GM12875 (cell line): ENCODE results near the gene ANKIB1.
"Not testable (repeated sequence)": the region's sequence is repeated elsewhere in the genome, so short reads cannot be mapped to it uniquely, and the experiment has no call there.

Source experiments
- H3K4me3 ChIP-seq: one replicate; pipeline ENCODE4 v1.5.1; 2011; ENCODE audit warnings: low read depth, low read length, control low read depth
- TF ChIP-seq, protein P1 (sequence below): IDR thresholded peaks from 2 replicates; pipeline ENCODE4 v1.5.1; 2011; ENCODE audit warnings: low read depth, mild to moderate bottlenecking, control low read depth, inconsistent platforms, low read length, moderate library complexity, borderline replicate concordance; ENCODE audit not compliant: insufficient read depth

The ANKIB1 gene

DNA sequence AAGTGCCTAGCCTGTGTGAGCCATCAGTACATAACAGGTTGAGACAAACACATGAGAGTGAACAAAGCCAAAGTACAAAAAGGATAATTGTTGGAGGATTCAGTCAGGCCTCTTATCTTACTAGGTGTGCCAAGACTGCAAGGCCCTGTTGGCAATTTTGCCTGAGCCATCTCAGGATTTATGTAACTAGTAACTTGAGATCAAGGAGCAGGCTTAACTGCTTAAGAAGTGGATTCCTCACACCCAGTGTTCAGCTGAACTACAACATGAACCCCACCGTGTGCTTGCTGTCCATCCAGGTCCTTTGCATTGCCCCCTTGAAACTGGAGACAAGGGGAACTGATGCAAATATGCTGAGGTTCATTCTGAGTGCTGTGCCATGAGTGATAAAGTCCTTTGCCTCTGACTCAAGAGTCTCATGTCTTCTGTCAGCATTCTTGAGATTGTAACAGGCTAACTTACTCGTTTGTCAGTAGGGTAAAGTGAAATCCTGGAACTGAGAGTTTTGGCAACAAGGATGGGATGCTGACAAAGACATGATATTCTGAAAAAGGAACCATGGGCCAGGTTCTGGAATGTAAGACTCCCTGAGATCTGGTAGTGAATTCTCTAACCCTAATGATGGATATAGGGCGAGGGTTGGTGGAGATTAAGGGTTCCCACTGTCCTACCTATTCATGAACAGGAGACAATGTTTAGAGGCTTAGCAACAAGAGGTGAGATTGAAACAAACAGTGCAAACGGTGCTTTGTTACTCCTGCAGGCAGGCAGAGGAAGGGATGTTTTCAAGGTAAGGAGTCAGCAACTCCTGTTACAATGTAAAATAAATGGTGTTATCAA lies 157.4 kb downstream of the ANKIB1 start:
- no peak overlapping the region for H3K4me3 ChIP-seq
- TF ChIP-seq, protein P1, sequence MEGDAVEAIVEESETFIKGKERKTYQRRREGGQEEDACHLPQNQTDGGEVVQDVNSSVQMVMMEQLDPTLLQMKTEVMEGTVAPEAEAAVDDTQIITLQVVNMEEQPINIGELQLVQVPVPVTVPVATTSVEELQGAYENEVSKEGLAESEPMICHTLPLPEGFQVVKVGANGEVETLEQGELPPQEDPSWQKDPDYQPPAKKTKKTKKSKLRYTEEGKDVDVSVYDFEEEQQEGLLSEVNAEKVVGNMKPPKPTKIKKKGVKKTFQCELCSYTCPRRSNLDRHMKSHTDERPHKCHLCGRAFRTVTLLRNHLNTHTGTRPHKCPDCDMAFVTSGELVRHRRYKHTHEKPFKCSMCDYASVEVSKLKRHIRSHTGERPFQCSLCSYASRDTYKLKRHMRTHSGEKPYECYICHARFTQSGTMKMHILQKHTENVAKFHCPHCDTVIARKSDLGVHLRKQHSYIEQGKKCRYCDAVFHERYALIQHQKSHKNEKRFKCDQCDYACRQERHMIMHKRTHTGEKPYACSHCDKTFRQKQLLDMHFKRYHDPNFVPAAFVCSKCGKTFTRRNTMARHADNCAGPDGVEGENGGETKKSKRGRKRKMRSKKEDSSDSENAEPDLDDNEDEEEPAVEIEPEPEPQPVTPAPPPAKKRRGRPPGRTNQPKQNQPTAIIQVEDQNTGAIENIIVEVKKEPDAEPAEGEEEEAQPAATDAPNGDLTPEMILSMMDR = no peak

DNA sequence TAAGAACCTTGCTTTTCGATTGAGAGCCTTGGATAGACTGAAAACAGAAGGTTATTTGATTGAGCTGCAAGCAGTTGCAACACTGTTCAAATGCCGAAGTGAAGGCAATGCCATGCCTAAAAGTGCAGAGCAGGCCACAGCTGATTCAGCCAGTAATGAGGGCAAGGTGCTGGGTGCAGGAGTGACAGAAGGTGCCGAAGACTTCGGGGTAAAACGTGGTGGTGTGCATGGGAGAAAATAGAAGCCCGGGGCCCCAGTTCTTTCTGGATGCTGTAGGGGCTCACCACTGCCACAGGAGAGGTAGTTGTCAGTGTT lies 157.9 kb downstream of the ANKIB1 start:
- TF ChIP-seq, protein P1 = no peak
- H3K4me3 ChIP-seq = no peak overlapping the region

DNA sequence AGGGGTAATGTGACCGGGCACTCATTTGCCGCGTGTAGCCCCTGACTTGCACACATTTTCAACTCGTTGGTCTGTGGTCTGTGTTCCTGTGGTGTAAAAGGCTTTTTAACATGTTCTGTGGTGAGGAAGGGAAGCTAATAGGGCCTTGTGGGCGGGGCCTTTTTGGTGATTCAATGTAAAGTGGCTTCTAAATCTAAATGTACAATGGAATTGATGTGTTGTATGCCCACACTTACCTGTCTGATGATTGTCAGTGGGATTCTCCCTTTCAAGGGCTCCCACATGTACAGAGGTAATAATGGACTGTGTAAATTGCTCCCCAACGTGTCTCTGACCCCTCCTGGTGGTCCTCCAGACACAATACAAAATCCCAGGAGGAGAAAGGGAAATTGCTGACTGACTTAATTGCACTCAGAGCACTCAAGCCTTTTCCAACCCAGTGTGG lies 158.4 kb downstream of the ANKIB1 start:
- TF ChIP-seq, protein P1 = no peak
- H3K4me3 ChIP-seq = no peak overlapping the region

DNA sequence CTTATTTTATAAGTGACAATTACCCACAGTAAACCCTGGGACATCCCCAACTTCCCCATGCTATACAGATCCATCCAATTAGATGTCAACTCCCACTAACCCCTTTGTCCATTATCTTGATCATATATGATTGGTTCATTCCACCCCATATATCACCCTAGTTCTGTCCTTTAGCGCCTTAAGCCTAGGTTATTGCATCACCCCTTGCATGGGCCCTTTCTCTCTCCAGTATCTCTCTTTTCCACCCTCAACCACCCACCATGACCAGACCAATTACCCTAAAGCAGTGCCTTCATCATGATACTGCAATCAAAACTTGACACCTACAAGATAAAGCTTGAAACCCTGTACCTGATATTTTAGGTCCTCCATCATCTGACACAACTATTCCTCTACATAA lies 163.6 kb downstream of the ANKIB1 start:
- H3K4me3 ChIP-seq = no peak overlapping the region
- TF ChIP-seq, protein P1 = no peak

DNA sequence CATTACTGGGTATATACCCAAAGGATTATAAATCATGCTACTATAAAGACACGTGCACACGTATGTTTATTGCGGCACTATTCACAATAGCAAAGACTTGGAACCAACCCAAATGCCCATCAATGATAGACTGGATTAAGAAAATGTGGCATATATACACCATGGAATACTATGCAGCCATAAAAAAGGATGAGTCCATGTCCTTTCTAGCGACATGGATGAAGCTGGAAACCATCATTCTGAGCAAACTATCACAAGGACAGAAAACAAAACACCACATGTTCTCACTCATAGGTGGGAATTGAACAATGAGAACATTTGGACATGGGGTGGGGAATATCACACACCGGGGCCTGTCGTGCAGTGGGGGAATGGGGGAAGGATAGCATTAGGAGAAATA lies 164.4 kb downstream of the ANKIB1 start:
- not testable (repeated sequence) for H3K4me3 ChIP-seq

DNA sequence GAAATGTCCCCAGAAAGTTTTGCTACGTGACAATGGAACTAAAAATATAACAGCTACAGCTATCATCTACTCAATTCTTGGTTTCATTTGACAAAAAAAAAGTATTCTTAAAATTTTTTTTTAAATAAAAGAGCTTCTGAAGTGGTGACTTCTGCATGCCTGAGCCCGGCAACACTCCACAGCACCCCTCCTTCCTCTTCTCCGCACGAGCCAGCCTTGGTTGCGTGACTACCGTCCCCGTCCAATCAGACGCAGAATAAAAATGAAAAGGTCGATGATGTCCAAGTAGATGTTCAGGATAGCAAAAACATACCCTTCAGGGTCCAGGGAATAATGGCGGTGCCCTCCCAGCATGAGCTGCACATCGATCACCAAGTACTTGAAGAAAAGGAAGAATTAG lies 167.0 kb downstream of the ANKIB1 start:
- no peak overlapping the region for H3K4me3 ChIP-seq
- TF ChIP-seq, protein P1 = no peak

DNA sequence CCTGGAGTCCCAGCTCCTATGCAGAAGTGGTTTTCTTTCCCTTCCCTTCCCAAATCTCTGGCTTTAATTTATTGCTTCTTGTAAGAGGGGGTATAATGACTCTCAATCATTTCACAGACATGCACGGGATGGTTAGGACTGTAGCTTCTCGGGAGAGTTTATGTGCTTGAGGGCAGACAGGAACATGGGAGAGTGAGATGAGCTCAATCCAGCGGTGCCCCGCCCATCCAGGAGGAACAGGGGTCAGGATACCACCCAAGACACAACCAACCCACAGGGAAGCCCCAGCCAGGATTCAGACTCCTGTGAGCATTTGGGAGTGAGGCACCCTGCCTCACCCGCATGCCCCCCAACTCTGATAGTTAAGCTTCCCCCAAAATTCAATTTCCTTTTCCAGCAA lies 167.8 kb downstream of the ANKIB1 start:
- TF ChIP-seq, protein P1 = no peak
- no peak overlapping the region for H3K4me3 ChIP-seq
